Heart left ventricle (tissue), 16 donors: Measurements from ENCODE around the gene RNF182. TPM values are rescaled to one million over a fixed set of nuclear protein-coding genes. Genes with fewer than 3 reads are reported as not detected.
A peak's percentile ranks its signal among the peaks of the same experiment; 100 is the strongest.
"Not testable (repeated sequence)": the region's sequence is repeated elsewhere in the genome, so short reads cannot be mapped to it uniquely, and the experiment has no call there.

Experiments used
- ATAC-seq, 4 donors: fragments of 200-7000 bp; cut with Tn5 transposase; one replicate each; pipeline ENCODE4 v1.9.1; 2020 to 2022; ENCODE audit warnings: moderate library complexity in 4 of 4, mild to moderate bottlenecking in 3 of 4, moderate number of reproducible peaks in 1 of 4
- DNase-seq, 5 donors: peaks; one replicate each; pipeline ENCODE4 v3.0.0-alpha.2; 2020
- H3K27ac ChIP-seq, 12 donors: fragments of 200-600 bp; sonication (generic) in 4 of 12; one replicate each; pipeline versions ENCODE4 v1.5.0 to v1.8.0; 2016 to 2022; ENCODE audit warnings: mild to moderate bottlenecking in 2 of 12
- H3K27me3 ChIP-seq, 9 donors: fragments of 200-600 bp; sonication (generic) in 2 of 9; one replicate each; pipeline versions ENCODE4 v1.5.1 to v1.8.0; 2016 to 2022; ENCODE audit warnings: mild to moderate bottlenecking in 3 of 9
- H3K36me3 ChIP-seq, 9 donors: fragments of 200-600 bp; sonication (generic) in 2 of 9; one replicate each; pipeline versions ENCODE4 v1.5.0 to v1.8.0; 2018 to 2022; ENCODE audit warnings: mild to moderate bottlenecking in 2 of 9
- H3K4me1 ChIP-seq, 12 donors: fragments of 200-600 bp; sonication (generic) in 4 of 12; one replicate each; pipeline versions ENCODE4 v1.5.0 to v1.8.0; 2016 to 2022; ENCODE audit warnings: mild to moderate bottlenecking in 3 of 12
- H3K4me3 ChIP-seq, 12 donors: fragments of 200-600 bp; sonication (generic) in 4 of 12; one replicate each; pipeline versions ENCODE4 v1.5.0 to v1.8.0; 2017 to 2022; ENCODE audit warnings: mild to moderate bottlenecking in 9 of 12, moderate library complexity in 4 of 12
- H3K9me3 ChIP-seq, 12 donors: fragments of 200-600 bp; sonication (generic) in 4 of 12; one replicate each; pipeline versions ENCODE4 v1.5.0 to v1.8.0; 2016 to 2022; ENCODE audit warnings: mild to moderate bottlenecking in 1 of 12
- POLR2A ChIP-seq, 2 donors: fragments of 450-650 bp; IDR thresholded peaks; one replicate each; pipeline ENCODE4 v1.6.1; 2017; ENCODE audit warnings: antibody characterized with exemption in 2 of 2, mild to moderate bottlenecking in 2 of 2, moderate library complexity in 2 of 2
- WGBS, 4 donors: extraction: QIAGEN DNeasy Blood & Tissue Kit in 2 of 4; methylation state at CpG; one replicate each; pipeline versions ENCODE4 v1.1.5 to v1.1.7; 2013 to 2018; 5-methylcytosine and 5-hydroxymethylcytosine counted together
- intact Hi-C, 10 donors: fragments of 100-400 bp; cut with DNase I; formaldehyde crosslinking; loops; one replicate each; pipeline versions ENCODE4 v1.11.1 to v1.14.2; 2022
- long read RNA-seq, 3 donors: library from polyadenylated mRNA; unstranded; transcript quantifications; one replicate each; pipeline ENCODE4 v2.0.0, GENCODE V29; 2020 to 2021
- polyA plus RNA-seq, 2 donors: library from polyadenylated mRNA; stranded (reverse); fragments of 200-250 nt; gene quantifications; one replicate each; pipeline ENCODE4 v1.2.3, GENCODE V29; 2013
- total RNA-seq, 9 donors: library from RNA; depleted of rRNA in 2 of 9; stranded (reverse); fragments of >200 nt in 2 of 9; fragmentation: NEBNext Ultra II Directional in 3 of 9; extraction: Animal tissue kit (Norgen Biotek cat#: 25700) in 3 of 9; gene quantifications; one replicate each; pipeline versions ENCODE4 v1.1.0 to v1.2.4, GENCODE V29; 2016 to 2023
- TF ChIP-seq, protein P1 (sequence below), 12 donors: fragments of 200-600 bp; sonication (generic) in 4 of 12; IDR thresholded peaks; one replicate each; pipeline versions ENCODE4 v1.5.0 to v1.8.0; 2018 to 2022; ENCODE audit warnings: antibody characterized with exemption in 12 of 12, mild to moderate bottlenecking in 5 of 12
- donor health status: ischemic (EF 13 %, LVEDD 7.1; RV severe dilation, severe dysfunction).
- donor health status: healthy with polysubstance abuse.
- donor health status: DM: no; HTN: yes; CAD: no.
- donor health status: DM: no; HTN: no; CAD: no.
- donor health status: ischemic (EF 25% LVEDD 6.9; RV normal size, moderate dysfunction).
- donor health status: ischemic (EF 25% LVEDD 5.7; RV mildly dilated, moderate dysfunction).
- donor health status: healthy.
- donor health status: DM: yes; HTN: yes; CAD: no.
- donor health status: ischemic (EF 35%, LVEDD 5.7; RV mildly dilated, moderate dysfunction).
- donor health status: nonischemic (EF 11% LVEDD 7.7; RV severe dilation, severe dysfunction).
- donor health status: DM: yes; HTN: yes; CAD: no.
- donor health status: PGD.
- donor health status: ischemic (EF 29% LVEDD 5.4; RV normal size, mild dysfunction).
- donor health status: nonischemic (EF 23%, LVEDD 6.1; RV moderate dilation, normal function).

RNF182 gene, protein sequence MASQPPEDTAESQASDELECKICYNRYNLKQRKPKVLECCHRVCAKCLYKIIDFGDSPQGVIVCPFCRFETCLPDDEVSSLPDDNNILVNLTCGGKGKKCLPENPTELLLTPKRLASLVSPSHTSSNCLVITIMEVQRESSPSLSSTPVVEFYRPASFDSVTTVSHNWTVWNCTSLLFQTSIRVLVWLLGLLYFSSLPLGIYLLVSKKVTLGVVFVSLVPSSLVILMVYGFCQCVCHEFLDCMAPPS
- total RNA-seq (under 1 TPM in 2 of 9 donors, not detected in 7; 0.39 to 0.75 TPM), polyA plus RNA-seq (under 1 TPM in 1 of 2 donors, not detected in 1; 0.07 TPM)
- long read RNA-seq, donor 1, result 0 reads
- long read RNA-seq, donor 2, result 0 reads
- long read RNA-seq, donor 3, result 0 reads

DNA sequence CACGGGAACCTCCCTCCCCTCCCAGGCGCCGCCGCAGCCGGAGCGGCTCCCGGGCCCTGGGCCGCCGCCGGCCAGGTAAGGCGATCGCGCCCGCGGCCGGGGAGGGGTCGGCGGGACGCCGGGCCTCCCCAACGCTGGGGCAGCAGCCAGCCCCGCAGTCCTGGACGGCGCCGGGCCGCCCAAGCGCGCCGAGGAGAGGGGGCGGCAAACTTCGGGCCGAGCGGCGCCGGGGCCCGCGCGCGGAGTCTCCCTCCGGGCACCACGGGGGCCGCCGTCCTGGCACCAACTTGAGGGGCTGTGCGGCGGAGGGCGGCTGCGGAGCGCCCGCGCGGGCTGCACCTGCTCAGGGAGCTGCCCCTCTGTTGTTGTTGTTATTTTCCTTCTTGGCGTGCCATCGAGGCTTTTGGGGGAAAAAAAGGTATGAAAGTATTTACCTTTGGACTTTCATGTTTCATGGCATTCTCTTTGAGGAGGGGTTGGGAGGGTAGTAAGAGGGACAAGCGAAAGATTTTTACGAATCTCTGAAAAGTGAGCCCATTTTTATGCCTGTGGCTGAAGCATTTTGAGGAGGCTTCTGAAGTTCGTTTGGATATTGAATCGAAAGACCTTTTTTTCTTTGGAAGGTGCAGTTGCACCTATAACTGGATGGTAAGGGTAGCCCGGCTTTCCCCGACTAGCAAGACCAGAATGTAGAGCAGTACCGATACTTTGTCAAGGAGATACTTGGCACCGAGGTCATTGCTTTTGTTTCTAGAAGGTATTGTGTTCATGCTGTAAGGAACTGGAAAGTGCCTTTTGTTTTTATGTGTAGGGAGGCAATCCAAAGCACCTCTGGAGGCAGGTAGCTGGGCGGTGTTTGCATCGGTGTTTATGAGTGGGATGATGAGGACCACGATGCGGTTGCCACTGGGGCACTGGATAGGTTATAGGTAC, at the start of gene RNF182:
Gene RNF182 (plus strand): TSS at position 4 of the 933 bp plus-strand sequence. CDS start 52,168 bp downstream, outside the sequence.
- WGBS, 4 donors, result 2 to 4% (median 3%) methylated on average over 23 to 64 of the region's 65 CpGs
- Histone ChIP-seq H3K9me3 (no peaks in the 10 kb centered on the region), H3K27me3 (peaks cover 18 to 76% (median 52%) of the 10 kb centered on the region in 9 donors), H3K27ac (no peak within 1 kb of the TSS), H3K36me3 (no peaks in the 10 kb centered on the region), H3K4me1 (peaks cover 0 to 19% (median 5%) of the 10 kb centered on the region in 12 donors), H3K4me3 (peak within 1 kb of the TSS in 11 of 12 donors; percentile 10 to 57 (median 42))
- peak in 1 of 5 donors; percentile 27 for DNase-seq
- TF ChIP-seq POLR2A (IDR thresholded peaks at IDR 0.05), result no peak
- TF ChIP-seq, protein P1, sequence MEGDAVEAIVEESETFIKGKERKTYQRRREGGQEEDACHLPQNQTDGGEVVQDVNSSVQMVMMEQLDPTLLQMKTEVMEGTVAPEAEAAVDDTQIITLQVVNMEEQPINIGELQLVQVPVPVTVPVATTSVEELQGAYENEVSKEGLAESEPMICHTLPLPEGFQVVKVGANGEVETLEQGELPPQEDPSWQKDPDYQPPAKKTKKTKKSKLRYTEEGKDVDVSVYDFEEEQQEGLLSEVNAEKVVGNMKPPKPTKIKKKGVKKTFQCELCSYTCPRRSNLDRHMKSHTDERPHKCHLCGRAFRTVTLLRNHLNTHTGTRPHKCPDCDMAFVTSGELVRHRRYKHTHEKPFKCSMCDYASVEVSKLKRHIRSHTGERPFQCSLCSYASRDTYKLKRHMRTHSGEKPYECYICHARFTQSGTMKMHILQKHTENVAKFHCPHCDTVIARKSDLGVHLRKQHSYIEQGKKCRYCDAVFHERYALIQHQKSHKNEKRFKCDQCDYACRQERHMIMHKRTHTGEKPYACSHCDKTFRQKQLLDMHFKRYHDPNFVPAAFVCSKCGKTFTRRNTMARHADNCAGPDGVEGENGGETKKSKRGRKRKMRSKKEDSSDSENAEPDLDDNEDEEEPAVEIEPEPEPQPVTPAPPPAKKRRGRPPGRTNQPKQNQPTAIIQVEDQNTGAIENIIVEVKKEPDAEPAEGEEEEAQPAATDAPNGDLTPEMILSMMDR (IDR thresholded peaks at IDR 0.05), result no peak
- peak in 1 of 4 donors; percentile 52 for ATAC-seq
- intact Hi-C loops, result loop anchor here in 1 of 10 donors (5.0 kb wide), 1 partner anchor 1517 kb away; no protein-coding TSS in a partner anchor

DNA sequence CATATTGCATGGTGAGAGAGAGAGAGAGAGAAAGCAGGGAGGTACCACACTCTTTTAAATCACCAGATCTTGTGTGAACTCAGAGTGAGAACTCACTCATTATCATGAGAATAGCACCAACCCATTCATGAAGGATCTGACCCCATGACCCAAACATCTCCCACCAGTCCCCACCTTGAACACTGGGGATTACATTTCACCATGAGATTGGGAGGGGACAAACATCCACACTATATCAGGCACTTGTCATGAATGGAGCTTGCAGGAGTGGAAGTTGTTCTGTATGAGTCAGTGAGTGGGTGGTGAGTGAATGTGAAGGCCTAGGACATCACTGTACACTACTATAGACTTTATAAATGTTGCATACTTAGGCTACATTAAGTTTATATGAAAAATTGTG, 47.7 kb upstream of the RNF182 start:
- Histone ChIP-seq H3K4me1 (peaks cover 0 to 16% (median 10%) of the 10 kb centered on the region in 12 donors), H3K27me3 (no peaks in the 10 kb centered on the region), H3K36me3 (no peaks in the 10 kb centered on the region), H3K4me3 (no peak overlapping the region), H3K27ac (no peak overlapping the region), H3K9me3 (peaks cover 0 to 5% (median 0%) of the 10 kb centered on the region in 12 donors)
- ATAC-seq, result no peak
- TF ChIP-seq, protein P1 (IDR thresholded peaks at IDR 0.05), result no peak
- intact Hi-C loops, result no loop called here
- no peak for DNase-seq

DNA sequence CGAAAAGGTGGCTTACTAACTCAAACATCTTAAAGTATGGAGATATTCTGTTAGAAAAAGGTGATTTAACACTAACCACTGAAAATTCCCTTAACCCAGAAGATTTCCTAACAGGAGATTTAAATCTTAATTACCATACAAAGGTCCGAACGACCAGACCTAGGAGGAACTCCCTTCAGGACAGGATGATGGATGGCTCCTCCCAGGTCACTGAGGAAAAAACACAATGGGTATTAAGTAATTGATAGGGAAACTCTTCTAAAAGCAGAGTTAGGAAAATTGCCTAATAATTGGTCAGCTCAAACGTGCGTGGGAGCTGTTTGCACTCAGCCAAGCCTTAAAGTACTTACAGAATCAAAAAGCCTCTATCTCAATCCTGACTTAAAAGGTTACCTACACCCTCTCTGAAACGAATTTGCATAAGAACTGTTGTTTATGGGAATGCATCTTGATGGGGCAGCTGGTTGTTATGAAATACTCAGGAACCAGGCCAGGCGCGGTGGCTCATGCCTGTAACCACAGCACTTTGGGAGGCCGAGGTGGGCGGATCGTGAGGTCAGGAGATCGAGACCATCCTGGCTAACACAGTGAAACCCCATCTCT, 44.6 kb upstream of the RNF182 start:
- H3K4me3 ChIP-seq, intact Hi-C loops, H3K27me3 ChIP-seq, H3K4me1 ChIP-seq, H3K36me3 ChIP-seq, H3K9me3 ChIP-seq, DNase-seq, ATAC-seq, H3K27ac ChIP-seq: not testable (repeated sequence)
- 74 to 83% (median 80%) methylated on average over 12 of the region's 12 CpGs for WGBS, 4 donors

DNA sequence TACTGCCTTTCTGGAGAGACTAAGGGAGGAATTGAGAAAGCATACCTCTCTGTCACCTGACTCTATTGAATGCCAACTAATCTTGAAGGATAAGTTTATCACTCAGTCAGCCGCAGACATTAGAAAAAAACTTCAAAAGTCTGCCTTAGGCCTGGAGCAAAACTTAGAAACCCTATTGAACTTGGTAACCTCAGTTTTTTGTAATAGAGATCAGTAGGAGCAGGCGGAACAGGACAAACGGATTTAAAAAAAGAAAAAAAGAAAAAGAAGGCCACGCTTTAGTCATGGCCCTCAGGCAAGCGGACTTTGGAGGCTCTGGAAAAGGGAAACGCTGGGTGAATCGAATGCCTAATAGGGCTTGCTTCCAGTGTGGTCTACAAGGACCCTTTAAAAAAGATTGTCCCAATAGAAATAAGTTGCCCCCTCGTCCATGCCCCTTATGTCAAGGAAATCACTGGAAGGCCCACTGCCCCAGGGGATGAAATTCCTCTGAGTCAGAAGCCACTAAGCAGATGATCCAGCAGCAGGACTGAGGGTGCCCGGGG, 43.1 kb upstream of the RNF182 start:
- H3K27ac ChIP-seq, result no peak overlapping the region
- H3K36me3 ChIP-seq, result no peaks in the 10 kb centered on the region
- no peaks in the 10 kb centered on the region for H3K27me3 ChIP-seq
- no peak overlapping the region for H3K4me3 ChIP-seq
- no peaks in the 10 kb centered on the region for H3K4me1 ChIP-seq
- no peak for DNase-seq
- intact Hi-C loops, result no loop called here
- peaks cover 0 to 5% (median 0%) of the 10 kb centered on the region in 12 donors for H3K9me3 ChIP-seq
- no peak for TF ChIP-seq POLR2A (IDR thresholded peaks at IDR 0.05)
- TF ChIP-seq, protein P1 (IDR thresholded peaks at IDR 0.05), result no peak
- WGBS, 4 donors, result 71 to 78% (median 77%) methylated on average over 9 of the region's 9 CpGs
- ATAC-seq, result no peak
